GM19372 (cell line): ENCODE results near the gene SYNM.

Experiments used
- ATAC-seq: cut with Tn5 transposase; IDR thresholded peaks from one replicate; pipeline ENCODE4 v1.9.1; 2021; ENCODE audit warnings: mild to moderate bottlenecking, low read depth, moderate library complexity; ENCODE audit not compliant: unreplicated experiment

SYNM gene

DNA sequence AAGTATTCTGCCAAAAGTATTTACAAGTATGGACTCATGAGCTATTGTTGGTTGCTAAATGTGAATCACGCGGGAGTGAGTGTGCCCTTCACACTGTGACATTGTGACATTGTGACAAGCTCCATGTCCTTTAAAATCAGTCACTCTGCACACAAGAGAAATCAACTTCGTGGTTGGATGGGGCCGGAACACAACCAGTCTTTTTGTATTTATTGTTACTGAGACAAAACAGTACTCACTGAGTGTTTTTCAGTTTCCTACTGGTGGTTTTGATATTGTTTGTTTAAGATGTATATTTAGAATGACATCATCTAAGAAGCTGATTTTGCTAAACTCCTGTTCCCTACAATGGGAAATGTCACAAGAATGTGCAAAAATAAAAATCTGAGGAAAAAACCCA is 30.3 kb downstream of the SYNM start:
- no peak for ATAC-seq

DNA sequence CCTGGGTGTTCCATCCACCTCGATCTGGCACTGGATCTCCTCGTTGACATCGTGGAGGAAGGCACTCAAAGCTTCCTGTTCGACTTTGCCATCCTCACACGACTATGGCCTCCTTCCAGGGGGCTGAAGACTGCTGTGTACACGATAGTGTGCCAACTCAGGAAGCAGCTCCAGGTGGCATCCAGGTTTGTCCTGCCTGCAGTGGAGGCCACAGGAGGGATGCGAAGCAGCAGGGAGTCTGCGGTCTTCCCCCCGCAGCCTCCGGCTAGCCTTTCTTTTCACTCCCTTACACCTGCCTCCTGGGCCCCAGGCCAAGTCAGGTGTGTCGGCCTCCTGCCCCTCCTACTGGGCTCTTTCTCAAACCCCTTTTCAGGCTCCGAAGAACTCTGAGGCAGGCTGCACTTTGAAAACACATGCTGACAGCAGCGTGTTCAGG is 32.2 kb downstream of the SYNM start:
- no peak for ATAC-seq

DNA sequence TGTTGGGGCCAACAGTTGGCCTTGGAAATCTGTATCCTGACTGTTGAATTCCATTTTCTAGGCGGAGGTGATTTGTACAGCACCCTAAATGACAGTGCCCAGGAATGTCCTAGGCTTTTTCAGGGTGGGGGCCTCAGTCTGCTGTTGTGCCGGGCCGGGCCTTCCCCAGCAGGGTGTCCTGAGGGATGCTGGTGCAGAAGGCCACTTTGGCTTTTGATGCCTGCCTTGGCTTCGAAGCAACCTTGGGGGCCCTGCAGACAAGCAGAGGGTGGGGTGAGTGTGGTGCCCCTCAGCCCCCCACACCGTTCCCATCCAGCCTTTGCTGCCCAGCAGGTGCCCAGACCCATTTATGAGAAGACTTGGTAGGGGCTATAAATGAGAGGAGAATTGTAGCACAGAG is 33.0 kb downstream of the SYNM start:
- no peak for ATAC-seq

DNA sequence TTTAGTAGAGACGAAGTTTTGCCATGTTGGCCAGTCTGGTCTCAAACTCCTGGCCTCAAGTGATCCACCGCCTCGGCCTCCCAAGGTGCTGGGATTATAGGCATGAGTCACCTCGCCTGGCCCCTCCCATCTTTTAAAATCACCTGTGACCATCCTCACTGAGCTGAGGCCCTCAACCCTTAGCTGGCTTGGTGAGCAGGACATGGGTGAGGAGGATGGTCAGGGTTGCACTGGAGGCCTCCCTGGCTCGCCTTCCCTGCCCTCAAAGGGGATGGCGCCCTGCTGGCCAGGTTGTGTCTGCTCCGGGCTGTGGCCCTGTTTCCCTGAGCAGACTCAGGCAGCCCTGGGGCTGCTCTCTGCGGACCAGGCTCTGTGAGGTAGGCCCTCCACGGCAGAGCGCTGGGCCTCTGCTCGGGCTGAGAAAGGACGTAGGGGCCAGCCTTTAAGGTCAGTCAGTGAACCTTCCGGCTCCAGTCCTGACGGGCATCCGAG is 33.7 kb downstream of the SYNM start:
- ATAC-seq, result no peak

DNA sequence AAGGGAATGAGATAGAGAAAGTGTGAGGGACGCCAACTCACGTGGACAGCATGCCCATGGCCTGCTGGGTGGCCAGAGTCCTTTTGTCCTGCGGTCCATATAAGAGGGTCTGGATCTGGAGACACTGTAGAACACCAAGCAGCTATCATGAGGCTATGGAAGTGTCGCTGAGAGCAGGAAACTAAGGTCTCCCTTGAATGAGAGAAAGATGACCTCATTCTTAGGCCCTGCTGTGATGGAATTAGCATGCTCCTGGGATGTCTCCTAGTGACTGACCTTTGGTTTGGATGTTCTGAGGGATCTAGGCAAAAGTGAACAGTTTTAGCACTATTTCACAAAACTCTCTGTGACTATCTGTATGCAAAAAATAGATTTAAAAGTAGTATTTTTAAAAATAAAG is 34.4 kb downstream of the SYNM start:
- ATAC-seq, result no peak

DNA sequence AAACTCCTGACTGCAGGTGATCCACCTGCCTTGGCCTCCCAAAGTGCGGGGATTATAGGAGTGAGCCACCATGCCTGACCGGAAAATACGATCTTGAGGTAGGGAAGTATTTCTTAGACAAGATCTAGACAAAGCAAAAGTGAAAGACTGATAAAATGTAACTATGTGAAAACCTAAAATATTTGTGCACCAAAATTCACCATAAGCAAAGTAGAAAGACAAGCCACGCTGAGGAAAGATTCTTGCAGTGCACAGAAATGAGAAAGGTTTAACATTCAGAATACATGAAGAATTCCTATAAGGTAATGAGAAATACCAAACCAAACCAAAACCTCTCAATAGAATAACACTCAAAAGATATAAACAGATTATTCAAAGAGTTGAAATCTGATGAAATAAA is 35.7 kb downstream of the SYNM start:
- ATAC-seq, result no peak

DNA sequence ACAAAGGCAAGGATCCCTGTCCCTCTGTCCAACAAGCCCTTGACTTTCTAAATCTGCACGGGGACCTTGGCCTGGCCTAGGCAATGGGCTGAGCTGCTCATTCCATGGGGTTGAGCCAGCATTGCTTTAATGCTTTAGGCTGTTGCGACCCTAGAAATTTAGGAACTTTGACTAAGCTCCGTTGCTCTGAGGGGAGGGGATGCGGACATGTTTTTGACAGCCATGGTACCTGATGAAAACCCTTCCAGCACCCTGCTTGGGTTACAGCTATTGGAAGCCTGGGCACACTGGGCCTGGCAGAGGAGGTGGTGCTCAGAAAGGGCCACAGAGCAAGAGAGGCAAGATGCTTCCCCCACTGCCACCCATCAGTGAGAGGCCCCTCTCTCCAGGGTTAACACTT is 37.1 kb downstream of the SYNM start:
- no peak for ATAC-seq

DNA sequence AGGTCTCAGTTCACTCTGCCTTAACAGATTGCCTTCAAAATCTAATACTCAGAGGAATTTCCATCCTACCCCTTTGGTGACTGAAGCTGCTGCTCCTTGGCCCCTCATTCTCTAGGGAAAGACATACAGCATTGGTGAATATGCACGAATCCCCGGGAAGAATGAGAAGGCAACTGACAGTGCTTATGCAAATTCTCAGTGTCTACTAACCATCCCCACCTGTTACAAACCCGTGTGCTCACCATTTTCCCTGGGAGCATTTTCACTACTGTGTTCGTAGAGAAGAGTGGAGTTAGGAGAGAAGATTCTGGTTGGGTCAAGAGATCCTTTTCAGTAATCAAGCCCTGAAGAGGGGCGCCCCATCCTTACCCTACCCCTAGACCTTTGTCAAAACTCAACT is 37.7 kb downstream of the SYNM start:
- no peak for ATAC-seq

DNA sequence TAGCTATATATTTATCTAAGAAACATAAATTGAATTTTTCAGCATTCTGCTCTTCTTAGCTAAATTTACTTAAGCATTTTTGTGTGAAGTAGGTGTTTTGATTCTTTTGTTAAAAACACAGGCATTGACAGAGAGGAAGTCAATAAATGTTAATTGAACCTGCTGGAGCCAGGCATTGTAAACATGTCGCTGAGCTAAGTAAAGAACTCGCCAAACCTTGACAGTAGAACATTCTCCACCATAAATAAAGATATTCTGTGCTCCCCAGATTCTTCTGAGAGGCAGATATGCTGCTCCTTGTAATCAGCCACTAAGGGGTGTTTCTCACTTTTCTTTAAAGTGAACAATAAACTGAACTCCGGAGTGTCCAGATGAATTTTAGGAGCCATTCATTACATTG is 38.4 kb downstream of the SYNM start:
- ATAC-seq, result no peak

DNA sequence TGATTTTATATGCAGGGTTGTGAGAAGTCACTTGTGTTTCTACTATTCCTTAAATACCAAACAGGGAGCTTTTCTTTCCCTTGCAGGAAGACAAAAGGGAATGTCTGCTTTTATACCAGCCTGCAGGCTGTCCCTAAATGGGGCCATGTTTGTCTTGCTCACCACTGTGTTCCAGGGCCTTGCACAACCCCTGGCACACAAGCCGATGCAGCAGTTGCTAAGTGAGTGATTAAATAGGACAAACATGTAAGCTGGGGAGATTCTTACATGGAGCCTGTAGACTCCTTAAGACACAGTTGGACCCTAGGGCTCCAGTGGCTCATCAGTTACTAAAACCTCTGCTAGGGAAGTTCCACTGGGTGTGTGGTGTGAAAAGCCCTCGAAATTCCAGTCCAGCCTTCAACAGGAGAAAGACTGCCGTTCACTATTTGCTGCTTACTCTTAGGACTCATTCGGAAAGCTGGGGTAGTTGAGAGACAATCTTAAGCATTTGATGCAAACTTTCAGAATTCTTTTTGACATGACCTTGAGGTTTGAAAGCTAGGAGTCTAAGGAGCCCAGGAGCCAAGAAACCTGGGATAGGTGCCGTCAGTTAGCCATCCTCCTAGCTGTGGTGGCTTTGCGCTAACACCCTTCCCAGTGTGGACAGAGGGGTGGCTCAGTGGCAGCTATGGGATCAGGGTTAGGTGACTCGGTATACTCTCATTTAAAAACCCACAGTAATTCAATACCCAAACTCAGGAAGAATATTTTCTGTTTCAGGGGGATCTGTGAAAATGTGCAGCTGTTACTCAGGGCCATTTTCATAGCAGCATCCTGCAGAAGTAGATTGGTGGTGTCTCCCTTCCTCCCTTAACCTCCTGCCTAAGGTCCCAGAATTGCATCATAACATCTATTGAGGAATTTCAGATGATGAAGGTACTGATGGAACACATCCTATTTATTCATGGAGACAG is 39.1 kb downstream of the SYNM start:
- ATAC-seq, result no peak

DNA sequence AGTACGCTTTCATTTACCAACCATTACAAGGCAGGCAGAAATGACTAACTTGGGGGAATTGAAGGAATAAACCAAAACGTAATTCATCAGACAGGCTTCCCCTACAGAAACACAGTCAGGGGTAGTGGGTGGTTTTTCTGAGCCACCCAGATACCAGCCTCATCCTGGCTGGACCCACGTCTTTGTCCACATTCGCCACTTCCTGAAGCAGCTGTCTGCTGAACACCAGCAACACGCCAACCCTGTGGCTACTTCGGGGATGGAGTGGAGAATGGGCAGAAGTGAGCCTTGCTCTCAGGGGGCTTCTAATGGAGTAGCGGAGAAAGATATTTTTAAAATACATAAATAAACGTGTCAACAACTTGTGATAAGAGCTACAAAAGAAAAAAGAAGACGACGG is 40.1 kb downstream of the SYNM start:
- ATAC-seq, result no peak

DNA sequence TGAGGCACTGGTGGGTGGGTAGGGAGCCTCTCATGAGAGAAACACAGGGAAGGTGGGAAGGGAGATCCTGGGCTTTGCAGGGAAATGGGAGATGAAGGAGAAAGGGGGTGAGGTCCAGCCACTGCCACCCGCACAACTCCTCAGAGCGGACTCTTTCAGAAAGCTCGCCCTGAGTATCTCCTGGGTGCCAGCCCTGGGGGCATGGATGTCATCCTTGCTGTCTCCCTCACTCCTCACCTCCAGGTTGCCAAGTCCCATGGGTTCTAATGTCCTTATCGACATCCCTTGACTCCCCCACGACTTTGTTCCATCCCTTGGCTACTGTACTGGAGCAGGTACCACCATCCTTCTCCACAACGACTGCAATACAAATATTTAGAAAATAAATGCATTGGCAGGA is 40.9 kb downstream of the SYNM start:
- no peak for ATAC-seq

DNA sequence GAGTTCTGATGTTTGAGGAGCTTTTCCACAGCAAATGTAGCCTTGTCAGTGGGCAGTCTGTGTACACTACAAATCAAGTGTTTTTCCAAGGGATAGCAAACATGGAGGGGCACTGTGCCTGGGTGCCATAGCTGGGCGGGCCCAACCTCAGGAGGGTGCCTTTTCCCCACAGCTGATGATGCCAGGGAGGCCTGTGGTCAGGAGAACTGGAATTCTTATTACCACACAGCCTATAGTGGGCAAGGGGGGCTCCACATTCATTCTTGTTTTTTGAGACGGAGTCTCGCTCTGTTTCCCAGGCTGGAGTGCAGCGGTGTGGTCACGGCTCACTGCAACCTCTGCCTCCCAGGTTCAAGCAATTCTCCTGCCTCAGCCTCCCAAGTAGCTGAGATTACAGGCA is 41.8 kb downstream of the SYNM start:
- ATAC-seq, result no peak

DNA sequence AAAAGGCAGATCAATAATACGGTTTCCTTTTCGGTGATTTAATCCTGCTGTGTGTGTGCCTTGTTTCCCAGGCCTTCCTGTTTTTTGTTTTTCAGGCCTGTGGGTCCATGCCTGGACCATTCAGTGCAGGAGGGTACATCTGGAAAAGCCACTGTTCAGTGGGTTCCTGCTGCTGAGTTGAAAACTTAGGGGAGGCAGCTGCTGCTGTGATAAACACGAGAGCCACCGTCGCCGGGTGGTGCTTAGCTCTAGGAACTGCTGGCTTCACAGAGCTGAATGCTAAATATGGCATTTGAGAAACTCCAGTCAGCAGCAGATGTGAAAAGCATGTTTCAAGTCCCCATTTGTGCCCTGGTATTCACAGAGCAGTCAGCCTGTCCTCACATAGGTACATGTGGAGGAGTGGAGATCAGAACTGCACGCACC is 44.0 kb downstream of the SYNM start:
- no peak for ATAC-seq

DNA sequence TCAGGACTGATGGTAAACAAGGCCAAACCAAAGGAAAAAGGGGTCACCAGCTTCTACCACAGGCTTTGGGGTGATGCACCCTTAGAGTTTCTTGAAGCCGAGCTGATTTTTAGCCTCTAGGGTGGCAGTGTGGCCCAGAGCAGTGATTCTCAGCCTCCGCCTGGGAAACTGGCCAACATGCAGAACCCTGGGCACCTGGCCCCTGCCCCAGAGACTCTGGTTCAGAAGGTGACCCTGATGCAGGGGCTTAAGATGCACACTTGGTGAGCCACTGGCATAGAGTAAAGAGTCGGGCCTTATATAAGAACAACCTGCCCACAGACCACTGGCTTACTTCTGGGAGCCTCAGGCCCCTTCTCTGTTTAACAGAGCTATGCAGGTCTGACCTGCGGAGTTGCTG is 44.5 kb downstream of the SYNM start:
- ATAC-seq, result no peak

DNA sequence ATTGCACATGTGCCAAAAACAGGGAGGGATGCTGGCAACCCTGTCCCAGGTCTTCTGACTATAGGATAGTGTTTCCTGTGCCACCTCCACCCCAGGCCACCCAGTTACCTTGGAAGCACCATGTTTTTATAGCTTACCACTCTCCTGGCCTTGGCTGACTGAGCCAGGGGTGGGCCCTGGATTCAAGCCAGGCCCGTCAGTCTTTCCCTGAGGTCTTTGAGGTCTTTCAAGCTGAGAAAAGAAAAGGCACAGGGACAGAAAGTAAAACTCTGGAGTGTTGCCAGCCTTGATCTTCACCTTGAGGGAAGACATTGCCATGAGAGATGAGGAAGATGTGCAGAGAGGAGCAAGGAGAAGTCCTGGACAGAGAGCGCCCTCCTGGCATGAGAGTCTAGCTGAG is 46.3 kb downstream of the SYNM start:
- ATAC-seq, result no peak

DNA sequence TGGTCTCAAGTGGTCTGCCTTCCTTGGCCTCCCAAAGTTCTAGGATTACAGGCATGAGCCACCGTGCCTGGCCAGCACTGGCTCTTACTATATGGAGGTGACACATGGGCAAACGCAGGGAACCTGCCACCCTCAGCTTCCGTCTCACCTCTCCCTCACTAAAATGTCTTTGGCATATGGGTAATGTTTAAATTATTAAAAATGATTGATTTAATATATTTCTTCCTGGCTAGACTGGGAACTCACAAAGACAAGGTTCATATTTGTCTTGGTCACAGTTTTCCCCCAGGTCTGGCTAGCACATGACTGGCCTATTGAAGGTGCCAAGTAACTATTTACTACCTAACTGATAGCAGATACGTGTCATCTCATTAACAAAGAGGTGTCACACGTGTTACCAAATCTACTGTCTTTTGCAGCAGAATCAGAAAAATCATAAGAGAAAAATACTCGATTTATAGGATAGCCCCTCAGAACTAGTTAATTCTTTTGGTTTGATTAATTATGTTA is 48.2 kb downstream of the SYNM start:
- no peak for ATAC-seq

DNA sequence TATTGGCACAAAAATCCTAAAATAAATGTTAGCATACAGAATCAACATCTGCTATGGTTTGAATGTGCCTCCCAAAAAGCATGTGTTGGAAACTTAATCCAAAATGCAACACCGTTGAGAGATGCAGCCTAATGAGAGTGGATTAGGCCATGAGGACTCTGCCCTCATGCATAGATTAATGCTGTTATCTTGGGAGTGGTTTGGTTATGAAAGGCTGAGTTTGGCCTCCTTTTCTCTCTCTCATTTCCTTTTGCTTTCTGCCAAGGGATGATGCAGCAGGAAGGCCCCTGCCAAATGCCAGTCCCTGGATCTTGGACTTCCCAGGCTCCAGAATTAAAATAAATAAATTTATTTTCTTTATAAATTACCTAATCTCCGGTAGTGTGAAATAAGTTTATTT is 49.4 kb downstream of the SYNM start:
- ATAC-seq, result no peak

DNA sequence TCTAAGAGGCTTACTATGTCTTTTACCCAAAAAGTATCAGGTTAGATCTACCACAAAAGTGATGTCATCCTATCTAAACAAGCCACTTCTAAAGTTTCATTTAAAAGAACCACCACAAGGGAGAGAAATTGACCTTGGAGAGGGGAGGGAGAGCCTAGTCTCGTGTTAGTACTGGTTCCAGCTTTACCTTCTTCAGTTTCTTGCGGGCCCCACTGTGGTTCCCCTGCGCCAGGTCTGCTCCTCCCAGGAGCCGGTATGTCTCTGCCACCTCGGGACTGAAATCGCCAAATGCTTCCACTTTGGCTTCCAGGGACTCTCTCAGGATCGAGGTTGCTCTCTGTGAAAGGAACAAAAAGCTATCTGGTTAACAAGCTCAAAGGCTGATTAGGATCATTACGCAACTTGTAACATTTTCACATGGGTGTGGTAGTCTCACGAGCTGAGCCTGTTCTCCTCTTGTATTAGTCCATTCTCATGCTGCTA is 51.1 kb downstream of the SYNM start:
- no peak for ATAC-seq

DNA sequence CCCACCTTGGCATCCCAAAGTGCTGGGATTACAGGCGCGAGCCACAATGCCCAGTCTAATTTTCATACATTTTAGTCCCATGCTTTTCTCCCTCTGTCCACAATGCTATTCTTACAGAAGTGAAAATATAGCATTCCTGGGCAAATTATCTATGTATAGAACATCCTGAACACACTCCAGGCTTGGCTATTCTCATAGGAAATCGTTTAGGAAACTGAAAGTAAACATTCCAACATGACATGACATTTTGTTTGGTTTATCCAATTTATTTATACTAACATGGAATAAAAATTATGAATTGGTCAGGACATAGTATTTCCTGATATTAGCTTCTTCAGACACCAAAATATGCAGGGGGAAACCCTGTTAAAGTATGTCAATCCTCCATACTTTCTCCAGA is 52.6 kb downstream of the SYNM start:
- no peak for ATAC-seq

DNA sequence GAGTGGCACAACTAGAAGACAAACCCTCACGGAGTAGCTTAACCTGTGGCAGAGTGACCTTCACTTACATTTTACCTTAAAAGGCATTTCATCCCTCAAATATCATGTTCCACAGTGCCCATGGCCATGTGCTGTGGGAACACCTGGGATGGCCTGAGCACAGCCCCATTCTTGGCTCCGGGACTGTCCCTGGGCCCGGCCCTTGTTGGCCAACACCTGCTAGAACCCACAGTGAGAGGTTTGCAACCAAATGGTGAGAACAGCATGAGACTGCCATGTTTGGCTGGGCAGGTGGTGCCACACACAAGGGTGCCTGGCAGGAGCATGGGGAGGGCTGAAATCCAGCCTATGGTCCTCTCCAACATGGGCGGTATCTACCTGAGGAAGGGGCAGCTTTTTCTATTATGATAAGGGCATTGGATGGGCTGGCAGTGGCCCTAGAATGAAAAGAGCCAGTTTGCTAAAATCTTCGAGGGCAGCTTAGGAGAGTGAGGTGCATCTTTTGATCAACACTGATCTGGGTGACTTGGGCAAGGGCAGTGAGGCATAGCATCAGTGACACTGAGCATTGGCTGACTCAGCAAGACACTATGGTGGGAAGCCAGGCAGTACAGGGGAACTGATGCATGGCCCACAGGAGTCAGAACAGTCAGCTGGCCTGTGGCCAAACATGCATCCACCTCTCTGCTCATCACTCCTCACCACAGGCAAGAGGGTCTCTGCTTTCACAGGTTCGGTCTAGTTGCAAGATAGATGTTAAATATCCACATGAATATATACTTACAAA is 53.9 kb downstream of the SYNM start:
- no peak for ATAC-seq
